ENCODE measurements around the gene CCDC122.
A peak's percentile ranks its signal among the peaks of the same experiment; 100 is the strongest.
"Not testable (repeated sequence)": the region's sequence is repeated elsewhere in the genome, so short reads cannot be mapped to it uniquely, and the experiment has no call there.

Gene CCDC122

GRCh38 chr13:43876366-43876765 is 3.2 kb downstream of the CCDC122 start:
- DNase-seq, result no peak

DNA sequence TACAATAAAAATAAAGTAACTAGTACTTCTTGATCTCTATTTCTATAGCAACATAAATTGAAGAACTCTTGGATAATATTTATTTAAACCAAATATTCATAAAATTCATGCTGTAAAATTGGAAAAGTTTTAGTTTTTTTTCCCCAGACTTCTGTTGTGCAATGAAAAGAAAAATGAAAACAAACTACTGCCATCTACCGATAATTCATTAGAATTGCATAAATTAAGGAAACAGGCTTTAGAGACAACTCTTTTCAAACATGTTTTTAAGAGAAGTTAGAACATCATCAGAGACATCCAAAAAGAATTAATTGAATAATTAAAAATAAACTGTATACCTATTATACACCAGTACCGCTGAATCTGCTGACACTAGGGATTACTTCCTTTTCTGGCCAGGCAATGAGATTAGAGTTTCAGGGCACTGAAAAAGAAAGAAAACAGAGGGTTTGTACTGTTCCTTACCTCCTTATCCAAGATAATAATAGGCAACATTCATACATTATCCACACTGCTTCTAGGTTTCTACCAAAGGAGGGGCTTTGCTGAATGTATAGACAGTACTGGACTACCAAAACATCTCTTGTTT is 4.9 kb downstream of the CCDC122 start:
- DNase-seq, result peak; percentile 42

- no peak for DNase-seq
Observed at GRCh38 chr13:43872181-43872580, 7.4 kb downstream of the CCDC122 start.

DNA sequence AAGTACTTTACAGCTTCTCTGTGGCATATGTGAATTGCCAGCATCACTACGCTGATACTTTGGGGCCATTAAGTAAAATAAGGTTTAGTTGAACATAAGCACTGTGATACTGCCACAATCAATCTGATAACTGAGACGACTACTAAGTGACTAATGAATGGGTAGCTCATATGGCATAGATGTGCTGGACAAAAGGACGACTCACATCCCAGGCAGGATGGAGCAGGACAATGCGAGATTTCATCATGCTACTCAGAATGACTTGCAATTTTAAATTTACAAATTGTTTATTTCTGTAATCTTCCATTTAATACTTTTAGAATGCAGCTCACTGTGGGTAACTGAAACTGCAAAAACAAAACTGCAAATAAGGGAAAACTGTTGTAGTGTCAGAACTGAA is 13.6 kb downstream of the CCDC122 start:
- DNase-seq, result no peak

DNA sequence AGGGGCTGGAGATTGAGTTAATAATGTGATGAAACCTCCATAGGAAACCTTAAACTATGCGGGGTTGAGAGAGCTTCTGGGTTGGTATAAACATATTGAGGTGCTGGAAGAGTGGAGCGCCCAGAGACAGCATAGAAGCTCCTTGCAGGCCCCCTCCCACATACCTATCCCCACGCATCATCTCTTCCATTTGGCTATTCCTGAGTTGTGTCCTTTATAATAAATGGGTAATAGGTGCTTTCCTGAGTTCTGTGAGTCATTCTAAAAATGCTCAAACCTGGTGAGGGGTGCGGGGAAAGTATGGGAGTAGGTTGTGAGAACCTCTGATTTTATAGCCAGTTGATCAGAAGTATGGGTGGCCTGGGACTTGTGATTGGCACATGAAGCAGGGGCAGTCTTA is 14.6 kb downstream of the CCDC122 start:
- DNase-seq, result no peak

DNA sequence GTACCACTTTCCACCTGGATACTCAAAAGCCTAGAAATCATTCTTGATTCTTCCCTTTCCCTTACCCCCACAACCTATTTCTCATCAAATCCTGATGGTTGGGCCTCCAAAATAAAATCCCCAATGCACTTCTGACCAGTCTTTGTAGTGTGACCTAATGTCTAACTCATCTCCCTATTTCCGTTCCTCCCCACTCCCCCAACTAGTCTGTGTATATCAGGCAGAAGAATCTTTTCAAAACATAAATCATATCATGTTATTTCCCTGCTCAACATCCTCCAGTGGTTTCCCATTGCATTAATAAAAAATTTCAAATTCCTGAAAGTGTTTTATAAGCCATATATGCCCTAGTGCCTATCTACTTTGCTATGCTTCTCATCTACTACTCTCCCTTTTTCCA is 17.7 kb downstream of the CCDC122 start:
- no peak for DNase-seq

- no peak for DNase-seq
Observed at GRCh38 chr13:43852923-43853404, 26.6 kb downstream of the CCDC122 start.

DNA sequence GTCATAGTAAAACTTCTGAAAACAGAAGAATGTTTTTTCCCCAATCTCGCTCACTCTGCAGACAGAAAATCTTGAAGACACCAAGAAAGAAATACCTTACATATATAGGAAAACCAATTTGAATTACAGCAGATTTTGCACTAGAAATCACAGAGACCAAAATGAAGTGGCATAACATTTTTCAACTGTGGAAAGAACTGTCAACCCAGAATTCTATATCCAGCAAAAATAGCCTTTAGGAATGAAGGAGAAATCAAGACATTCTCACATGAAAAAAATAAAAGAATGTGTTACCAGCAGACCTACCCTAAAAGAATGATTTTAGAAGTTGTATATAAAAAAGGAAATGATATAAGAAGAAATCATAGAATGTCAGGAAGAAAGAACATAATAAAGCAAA is 28.7 kb downstream of the CCDC122 start:
- DNase-seq, result no peak

GRCh38 chr13:43848001-43848649 is 31.4 kb downstream of the CCDC122 start:
- DNase-seq, result peak; percentile 25

DNA sequence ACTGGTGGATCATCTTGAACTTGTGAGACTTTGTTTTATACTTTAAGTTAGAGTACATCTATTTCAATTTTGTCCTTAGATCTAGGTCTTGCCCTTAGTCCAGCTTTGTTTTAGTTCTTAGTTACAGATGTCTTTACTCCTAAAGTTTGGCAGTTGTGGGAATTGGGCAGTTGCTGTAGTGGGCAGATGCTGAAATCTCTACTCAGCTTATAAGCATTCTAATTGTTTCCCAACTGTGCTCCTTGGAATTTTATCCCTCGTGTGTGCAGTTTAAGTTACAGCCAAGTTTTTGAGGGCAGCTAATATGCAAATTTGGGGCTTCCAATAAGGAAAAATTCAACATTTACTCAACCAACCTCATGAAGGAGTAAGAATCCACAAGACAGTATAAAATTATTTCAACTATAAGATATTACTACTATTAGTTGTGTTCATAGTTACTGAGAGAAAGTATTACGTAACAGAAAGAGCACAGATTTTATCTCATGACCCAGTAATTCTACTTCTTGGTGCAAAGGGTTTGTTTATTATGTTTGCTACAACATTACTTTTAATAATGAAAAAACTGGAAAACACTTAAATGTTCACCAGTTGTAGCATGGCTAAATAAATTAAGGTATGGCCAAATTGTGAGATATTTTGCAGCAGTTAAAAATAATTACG is 32.9 kb downstream of the CCDC122 start:
- DNase-seq, result no peak

- DNase-seq, result no peak
Observed at GRCh38 chr13:43838909-43839308, 40.6 kb downstream of the CCDC122 start.

- no peak for DNase-seq
Observed at GRCh38 chr13:43835701-43836100, 43.8 kb downstream of the CCDC122 start.

DNA sequence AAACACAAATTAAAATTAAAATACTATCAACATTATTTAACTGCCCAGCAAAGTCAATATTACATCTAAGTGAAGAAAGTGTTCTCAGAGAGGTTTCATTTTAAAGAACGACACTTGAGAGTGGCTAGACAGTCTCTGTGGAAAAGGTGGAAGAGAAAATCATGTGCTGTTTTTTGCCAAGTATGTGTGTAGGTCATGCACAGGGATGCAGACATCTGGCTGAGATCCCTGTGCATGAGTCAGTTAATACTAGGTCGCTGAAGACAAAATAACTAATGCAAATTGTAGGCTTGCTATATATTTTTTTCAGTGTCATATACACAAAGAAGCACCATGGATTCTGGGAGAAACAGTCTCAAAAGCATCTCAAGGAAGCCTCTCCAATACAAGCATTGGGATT is 48.5 kb downstream of the CCDC122 start:
- peak; percentile 4 for DNase-seq

DNA sequence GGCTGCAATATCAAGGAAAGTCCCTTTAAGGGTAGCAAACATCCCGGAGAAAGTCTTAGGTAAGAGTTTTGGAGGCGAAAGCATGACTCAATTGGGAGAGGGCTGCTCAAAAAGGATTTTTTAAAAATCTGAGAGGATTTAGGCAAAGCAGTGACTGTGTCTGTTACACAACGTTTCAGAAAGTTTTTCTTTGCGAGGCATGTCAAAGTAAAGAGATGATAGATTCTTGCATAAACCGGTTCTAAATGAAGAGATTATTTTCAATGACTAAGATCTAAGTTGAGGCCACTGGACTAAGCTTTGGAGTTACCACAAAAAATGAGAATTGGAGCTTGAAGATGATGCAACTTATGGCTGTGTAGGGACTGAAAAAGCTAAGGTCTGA is 49.1 kb downstream of the CCDC122 start:
- DNase-seq, result peak; percentile 91

DNA sequence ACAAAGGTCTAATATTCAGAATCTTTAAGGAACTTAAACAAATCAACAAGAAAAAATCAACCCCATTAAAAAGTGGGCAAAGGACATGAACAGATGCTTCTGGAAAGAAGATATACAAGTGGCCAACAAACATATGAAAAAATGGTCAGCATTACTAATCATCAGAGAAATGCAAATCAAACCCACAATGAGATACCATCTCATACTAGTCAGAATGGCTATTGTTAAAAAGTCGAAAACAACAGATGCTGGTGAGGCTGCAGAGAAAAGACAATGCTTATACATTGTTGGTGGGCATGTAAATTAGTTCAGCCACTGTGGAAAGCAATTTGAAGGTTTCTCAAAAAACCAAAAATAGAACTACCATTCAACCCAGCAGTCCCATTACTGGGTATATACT is 54.9 kb downstream of the CCDC122 start:
- not testable (repeated sequence) for DNase-seq

DNA sequence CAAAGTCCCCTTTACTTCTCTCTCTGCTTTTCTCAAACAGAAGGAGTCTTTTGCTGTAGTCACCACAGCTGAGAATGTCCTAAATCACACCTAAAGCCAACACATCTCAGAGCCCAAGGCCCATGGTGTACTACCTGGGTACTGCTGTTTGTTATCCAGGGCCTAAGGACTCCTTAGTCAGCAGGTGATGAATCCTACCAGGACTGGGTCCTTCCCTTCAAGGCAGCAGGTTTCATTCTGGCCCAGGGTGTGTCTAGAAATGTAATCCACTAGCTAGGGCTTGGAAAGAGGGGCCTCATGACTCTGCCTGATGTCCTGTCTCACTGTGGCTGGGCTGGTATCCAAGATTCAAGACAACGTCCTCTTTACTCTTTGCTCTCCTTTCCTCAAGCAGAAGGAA is 56.6 kb downstream of the CCDC122 start:
- no peak for DNase-seq

GRCh38 chr13:43816401-43816889 is 63.1 kb downstream of the CCDC122 start:
- DNase-seq, result no peak

DNA sequence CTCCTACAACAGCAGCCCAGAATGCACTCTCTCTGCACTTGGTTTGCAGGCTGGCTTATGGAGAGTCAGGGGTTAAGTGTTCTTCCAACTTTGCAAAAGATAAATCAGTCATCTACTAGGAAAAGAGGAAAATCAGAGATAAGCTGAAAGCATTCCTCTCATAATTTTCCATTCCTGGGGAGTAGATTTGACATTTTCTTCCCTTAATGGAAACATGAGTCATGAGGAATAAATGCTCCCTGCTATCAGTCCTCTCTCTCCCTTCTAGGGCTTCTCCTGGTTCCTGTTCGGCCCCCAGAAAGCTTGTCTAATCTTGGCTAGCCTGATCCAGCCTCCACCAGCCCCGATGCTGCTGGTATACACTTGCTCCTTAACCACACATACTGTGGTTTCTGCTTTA is 64.3 kb downstream of the CCDC122 start:
- no peak for DNase-seq

- DNase-seq, result no peak
Observed at GRCh38 chr13:43808676-43809075, 70.9 kb downstream of the CCDC122 start.

GRCh38 chr13:43805681-43806128 is 73.8 kb downstream of the CCDC122 start:
- no peak for DNase-seq

DNA sequence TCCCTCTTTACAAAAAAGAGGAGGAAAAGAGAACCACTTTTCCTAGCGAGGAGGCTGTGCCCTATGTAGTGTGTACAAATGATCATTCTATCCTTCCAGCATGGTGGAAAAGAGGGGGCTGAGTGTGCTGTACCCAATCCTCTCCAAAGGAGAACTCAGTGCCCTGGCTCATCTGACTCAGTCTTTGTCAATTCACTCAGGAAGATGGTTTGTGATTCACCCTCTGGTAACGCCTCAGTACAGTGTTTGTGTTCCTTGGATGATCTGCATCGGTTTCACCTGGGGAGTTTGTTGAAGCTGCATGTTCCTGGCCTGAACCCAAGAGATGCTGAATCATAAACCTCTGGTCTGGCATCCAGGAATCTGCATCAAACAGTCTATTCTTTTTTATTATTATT is 74.5 kb downstream of the CCDC122 start:
- DNase-seq, result peak; percentile 58

GRCh38 chr13:43804461-43805070 is 75.0 kb downstream of the CCDC122 start:
- peak; percentile 77 for DNase-seq

DNA sequence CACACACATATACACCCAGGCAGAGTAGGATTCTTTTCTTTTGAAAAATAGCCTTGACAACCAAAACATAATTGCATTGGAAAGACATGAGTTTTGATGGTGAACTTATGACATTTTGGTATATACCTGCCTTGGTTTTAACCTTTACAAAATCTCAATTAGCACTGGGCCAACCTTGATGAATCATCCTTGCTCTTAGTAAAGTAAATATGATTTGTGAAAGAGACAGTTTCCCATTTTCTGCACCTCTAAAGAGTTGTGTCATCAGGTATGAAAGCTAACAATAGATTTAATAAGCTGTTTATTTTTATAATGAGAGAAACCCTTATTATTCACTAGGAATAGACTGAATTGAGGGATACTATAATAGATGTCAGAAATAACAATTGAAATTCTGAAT is 77.0 kb downstream of the CCDC122 start:
- DNase-seq, result no peak

GRCh38 chr13:43800828-43801227 is 78.7 kb downstream of the CCDC122 start:
- no peak for DNase-seq
